B cell (primary cell): ENCODE data around the gene BUB1. TPM values are rescaled to one million over a fixed set of nuclear protein-coding genes. Genes with fewer than 3 reads are reported as not detected.

Source experiments
- ATAC-seq: fragments of 200-7000 bp; cut with Tn5 transposase; one replicate; pipeline ENCODE4 v1.10.0; 2021; ENCODE audit warnings: low read depth, mild to moderate bottlenecking, moderate number of reproducible peaks, moderate library complexity
- CTCF ChIA-PET: fragments of 350-600 bp; sonication (Branson Sonifier 250); formaldehyde crosslinking; loops from one replicate; lab custom pipeline; 2021; ENCODE audit warnings: antibody characterized with exemption, inconsistent platforms; lab: Charles Lee
- POLR2A ChIA-PET: fragments of 350-600 bp; sonication (Branson Sonifier 250); formaldehyde crosslinking; loops from one replicate; lab custom pipeline; 2021; ENCODE audit warnings: antibody characterized with exemption; lab: Charles Lee
- DNase-seq: peaks from one replicate; pipeline ENCODE4 v3.0.0; 2013
- H2AFZ ChIP-seq: 2 replicates; pipeline ENCODE4 v1.6.1; 2012; ENCODE audit warnings: mild to moderate bottlenecking, low read depth, low read length; ENCODE audit not compliant: insufficient read depth, poor library complexity, severe bottlenecking
- H3K27ac ChIP-seq, 2 donors: 1 replicate in 1 of 2; 2 replicates in 1 of 2; pipeline ENCODE4 v1.5.1; 2012 to 2013; ENCODE audit warnings: low read length in 2 of 2, mild to moderate bottlenecking in 2 of 2, moderate library complexity in 1 of 2
- H3K27me3 ChIP-seq, 4 experiments: fragments of 200-600 bp in 1 of 4; sonication (generic) in 1 of 4; replicated peaks in 1 of 4; 1 replicate in 2 of 4; 2 replicates in 2 of 4; pipeline versions ENCODE4 v1.6.1 to v1.7.0; 2013 to 2016; ENCODE audit warnings: low read length in 3 of 4, mild to moderate bottlenecking in 2 of 4, mixed read lengths in 1 of 4, moderate library complexity in 1 of 4; ENCODE audit not compliant: insufficient read depth in 4 of 4, control insufficient read depth in 3 of 4; ENCODE audit errors: control extremely low read depth in 1 of 4
- H3K36me3 ChIP-seq, 2 experiments: replicated peaks in 1 of 2; 1 replicate in 1 of 2; 2 replicates in 1 of 2; pipeline versions ENCODE4 v1.6.1 to v1.7.1; 2013; ENCODE audit warnings: low read length in 1 of 2; ENCODE audit not compliant: insufficient read depth in 2 of 2, control insufficient read depth in 1 of 2; ENCODE audit errors: control extremely low read depth in 1 of 2, extremely low read depth in 1 of 2
- H3K4me1 ChIP-seq, 2 donors: fragments of 200-600 bp in 1 of 2; sonication (generic) in 1 of 2; 1 replicate in 1 of 2; 2 replicates in 1 of 2; pipeline versions ENCODE4 v1.5.1 to v1.6.1; 2013 to 2017; ENCODE audit warnings: low read length in 2 of 2; ENCODE audit not compliant: control insufficient read depth in 2 of 2, insufficient read depth in 2 of 2
- H3K4me2 ChIP-seq: replicated peaks from 2 replicates; pipeline ENCODE3; 2012; ENCODE audit warnings: mild to moderate bottlenecking, low read depth, low read length; ENCODE audit not compliant: poor library complexity, severe bottlenecking
- H3K4me3 ChIP-seq, 5 experiments: fragments of 200-600 bp in 1 of 5; sonication (generic) in 1 of 5; 1 replicate in 3 of 5; 2 replicates in 2 of 5; pipeline versions ENCODE4 v1.5.1 to v1.7.0; 2011 to 2016; ENCODE audit warnings: low read length in 4 of 5, mild to moderate bottlenecking in 4 of 5, low read depth in 2 of 5, control low read depth in 1 of 5, moderate library complexity in 1 of 5; ENCODE audit not compliant: insufficient read depth in 1 of 5; ENCODE audit errors: control extremely low read depth in 1 of 5, extremely low read depth in 1 of 5
- H3K79me2 ChIP-seq: fragments of 200-600 bp; sonication (generic); one replicate; pipeline ENCODE4 v1.6.0; 2016; ENCODE audit warnings: low read length; ENCODE audit not compliant: control insufficient read depth, insufficient read depth
- H3K9ac ChIP-seq: fragments of 200-600 bp; sonication (generic); 2 replicates; pipeline ENCODE4 v1.6.1; 2017; ENCODE audit warnings: mild to moderate bottlenecking, low read length, moderate library complexity
- H3K9me3 ChIP-seq, 3 donors: one replicate each; pipeline versions ENCODE4 v1.6.1 to v1.7.1; 2013; ENCODE audit warnings: low read length in 2 of 3; ENCODE audit not compliant: control insufficient read depth in 2 of 3, insufficient read depth in 1 of 3; ENCODE audit errors: control extremely low read depth in 1 of 3
- H4K20me1 ChIP-seq: 2 replicates; pipeline ENCODE4 v1.6.0; 2012; ENCODE audit warnings: mild to moderate bottlenecking, low read length; ENCODE audit not compliant: insufficient read depth, control insufficient read depth, poor library complexity, severe bottlenecking
- H3K27ac Mint-ChIP-seq: one replicate; pipeline ENCODE4 v1.8.0; 2021; ENCODE audit warnings: mixed read lengths
- H3K27me3 Mint-ChIP-seq: one replicate; pipeline ENCODE4 v1.8.0; 2021; ENCODE audit warnings: mixed read lengths
- H3K4me1 Mint-ChIP-seq: one replicate; pipeline ENCODE4 v1.8.0; 2021; ENCODE audit warnings: mixed read lengths
- H3K4me3 Mint-ChIP-seq: one replicate; pipeline ENCODE4 v1.8.0; 2021; ENCODE audit warnings: mixed read lengths
- H3K9me3 Mint-ChIP-seq: one replicate; pipeline ENCODE4 v1.8.0; 2022; ENCODE audit warnings: mixed read lengths; ENCODE audit not compliant: insufficient read depth
- CTCF ChIP-seq: fragments of 200-600 bp; IDR thresholded peaks from one replicate; pipeline ENCODE4 v1.8.0; 2022; ENCODE audit warnings: antibody characterized with exemption, mild to moderate bottlenecking
- EZH2 ChIP-seq: IDR thresholded peaks from 2 replicates; pipeline ENCODE4 v1.6.1; 2012; ENCODE audit warnings: borderline replicate concordance, low read depth, mild to moderate bottlenecking, moderate library complexity, low read length; ENCODE audit not compliant: insufficient read depth, poor library complexity, severe bottlenecking
- whole genome bisulfite sequencing: methylation state at CpG from one replicate; pipeline ENCODE4 v1.1.5; 2013; ENCODE audit warnings: missing lambda C conversion rate; ENCODE audit not compliant: insufficient coverage; 5-methylcytosine and 5-hydroxymethylcytosine counted together
- intact Hi-C: fragments of 100-400 bp; cut with micrococcal nuclease; formaldehyde crosslinking; loops from one replicate; pipeline ENCODE4 v1.10.0; 2022
- polyA plus RNA-seq: library from polyadenylated mRNA; depleted of rRNA; stranded (reverse); fragments of >200 nt; gene quantifications from 2 replicates; pipeline ENCODE4 v1.2.3, GENCODE V29; 2012
- total RNA-seq, 2 donors: library from RNA; stranded (reverse); fragments of 120-200 nt in 1 of 2; gene quantifications; 1 replicate in 1 of 2; 2 replicates in 1 of 2; pipeline versions ENCODE4 v1.2.3 to v1.2.4, GENCODE V29; 2013 to 2022

The BUB1 gene
- total and polyA plus RNA-seq, 2 donors (not counting 1 experiment from before 2014, with no cell fraction given): 0.85 to 2.0 TPM

GRCh38 chr2:110717734-110718133 lies 39.9 kb upstream of the BUB1 start:
- no peaks in the 10 kb centered on the region for H3K36me3 ChIP-seq
- ATAC-seq: no peak
- H3K27me3 Mint-ChIP-seq: peaks cover 58% of the 10 kb centered on the region
- TF ChIP-seq EZH2: no peak
- TF ChIP-seq CTCF: no peak
- no peak for DNase-seq
- H3K79me2 ChIP-seq: no peaks in the 10 kb centered on the region
- WGBS: 100% methylated on average over 1 of the region's 4 CpGs
- ChIA-PET POLR2A (no interaction called here), CTCF (no interaction called here)
- H3K27me3 ChIP-seq: peaks cover 0 to 14% (median 11%) of the 10 kb centered on the region in 4 experiments
- H3K9me3 Mint-ChIP-seq: no peaks in the 10 kb centered on the region
- no peak overlapping the region for H3K4me2 ChIP-seq
- intact Hi-C loops: no loop called here
- H2AFZ ChIP-seq: no peak overlapping the region
- no peak overlapping the region for H3K4me3 ChIP-seq
- no peak overlapping the region for H3K9ac ChIP-seq
- no peaks in the 10 kb centered on the region for H3K9me3 ChIP-seq
- no peak overlapping the region for H3K27ac ChIP-seq
- no peaks in the 10 kb centered on the region for H3K4me1 Mint-ChIP-seq
- H3K4me3 Mint-ChIP-seq: no peak overlapping the region
- H4K20me1 ChIP-seq: no peaks in the 10 kb centered on the region
- H3K27ac Mint-ChIP-seq: no peak overlapping the region
- H3K4me1 ChIP-seq: no peaks in the 10 kb centered on the region

GRCh38 chr2:110716959-110717645 lies 39.2 kb upstream of the BUB1 start:
- peaks cover 0 to 14% (median 11%) of the 10 kb centered on the region in 4 experiments for H3K27me3 ChIP-seq
- H3K4me2 ChIP-seq: no peak overlapping the region
- H2AFZ ChIP-seq: no peak overlapping the region
- no peak overlapping the region for H3K9ac ChIP-seq
- no peaks in the 10 kb centered on the region for H3K79me2 ChIP-seq
- intact Hi-C loops: no loop called here
- H3K27ac ChIP-seq: no peak overlapping the region
- Mint-ChIP-seq H3K4me1 (no peaks in the 10 kb centered on the region), H3K9me3 (no peaks in the 10 kb centered on the region), H3K4me3 (no peak overlapping the region), H3K27ac (no peak overlapping the region), H3K27me3 (peaks cover 63% of the 10 kb centered on the region)
- no peak for ATAC-seq
- no peak for TF ChIP-seq CTCF
- TF ChIP-seq EZH2: no peak
- WGBS: no CpG with 5 or more reads among the region's 3 CpGs
- H3K9me3 ChIP-seq: peaks cover 0 to 3% (median 0%) of the 10 kb centered on the region in 3 donors
- DNase-seq: no peak
- no peaks in the 10 kb centered on the region for H3K36me3 ChIP-seq
- POLR2A ChIA-PET: no interaction called here
- no peak overlapping the region for H3K4me3 ChIP-seq
- CTCF ChIA-PET: no interaction called here
- no peaks in the 10 kb centered on the region for H4K20me1 ChIP-seq
- no peaks in the 10 kb centered on the region for H3K4me1 ChIP-seq
